Trophoblast cell (in vitro differentiated cells and primary cell): ENCODE data around the gene SCGB1A1.
"Not testable (repeated sequence)": the region's sequence is repeated elsewhere in the genome, so short reads cannot be mapped to it uniquely, and the experiment has no call there.

Source experiments
- DNase-seq, 2 donors: peaks; one replicate each; pipeline ENCODE4 v3.0.0-alpha.2; 2016
- H2AFZ ChIP-seq: 2 replicates; pipeline ENCODE4 v1.6.1; 2013; ENCODE audit warnings: low read length, moderate library complexity, mild to moderate bottlenecking; ENCODE audit not compliant: insufficient read depth, poor library complexity
- H2AK5ac ChIP-seq: 2 replicates; pipeline ENCODE4 v1.6.1; 2013; ENCODE audit warnings: mild to moderate bottlenecking, low read length
- H2BK120ac ChIP-seq: 2 replicates; pipeline ENCODE4 v1.6.1; 2013; ENCODE audit warnings: low read length, mild to moderate bottlenecking, moderate library complexity; ENCODE audit not compliant: insufficient read depth, poor library complexity
- H2BK12ac ChIP-seq: 2 replicates; pipeline ENCODE4 v1.6.1; 2013; ENCODE audit warnings: mild to moderate bottlenecking, low read length, moderate library complexity
- H2BK5ac ChIP-seq: 2 replicates; pipeline ENCODE4 v1.6.1; 2013; ENCODE audit warnings: low read length, low read depth, moderate library complexity, mild to moderate bottlenecking; ENCODE audit not compliant: poor library complexity
- H3K14ac ChIP-seq: 2 replicates; pipeline ENCODE4 v1.6.1; 2013; ENCODE audit warnings: mild to moderate bottlenecking, low read length
- H3K18ac ChIP-seq: 2 replicates; pipeline ENCODE4 v1.6.1; 2013; ENCODE audit warnings: mild to moderate bottlenecking, low read length
- H3K23ac ChIP-seq: 2 replicates; pipeline ENCODE4 v1.6.1; 2013; ENCODE audit warnings: low read length
- H3K27ac ChIP-seq: 2 replicates; pipeline ENCODE4 v1.5.1; 2013; ENCODE audit warnings: low read depth, mild to moderate bottlenecking, inconsistent platforms, low read length, moderate library complexity
- H3K27me3 ChIP-seq: 2 replicates; pipeline ENCODE4 v1.6.1; 2013; ENCODE audit warnings: inconsistent platforms, mild to moderate bottlenecking, low read length, moderate library complexity; ENCODE audit not compliant: insufficient read depth
- H3K36me3 ChIP-seq, 2 experiments: 1 replicate in 1 of 2; 2 replicates in 1 of 2; pipeline ENCODE4 v1.6.1; 2013; ENCODE audit warnings: low read length in 2 of 2, mild to moderate bottlenecking in 2 of 2, moderate library complexity in 1 of 2; ENCODE audit not compliant: insufficient read depth in 2 of 2, control insufficient read depth in 1 of 2
- H3K4ac ChIP-seq: 2 replicates; pipeline ENCODE4 v1.6.1; 2013; ENCODE audit warnings: low read depth, mild to moderate bottlenecking, low read length, moderate library complexity
- H3K4me1 ChIP-seq, 2 experiments: 1 replicate in 1 of 2; 2 replicates in 1 of 2; pipeline ENCODE4 v1.6.1; 2013; ENCODE audit warnings: low read length in 2 of 2, mild to moderate bottlenecking in 2 of 2, moderate library complexity in 1 of 2; ENCODE audit not compliant: insufficient read depth in 2 of 2, control insufficient read depth in 1 of 2
- H3K4me2 ChIP-seq: 2 replicates; pipeline ENCODE4 v1.6.1; 2013; ENCODE audit warnings: inconsistent platforms, mild to moderate bottlenecking, low read length, moderate library complexity
- H3K4me3 ChIP-seq: 2 replicates; pipeline ENCODE4 v1.5.1; 2013; ENCODE audit warnings: mild to moderate bottlenecking, low read depth, low read length, inconsistent platforms
- H3K79me1 ChIP-seq: one replicate; pipeline ENCODE4 v1.6.1; 2013; ENCODE audit warnings: low read length
- H3K79me2 ChIP-seq: 2 replicates; pipeline ENCODE4 v1.6.1; 2013; ENCODE audit warnings: low read length, mild to moderate bottlenecking; ENCODE audit not compliant: control insufficient read depth, insufficient read depth, poor library complexity
- H3K9ac ChIP-seq: 2 replicates; pipeline ENCODE4 v1.6.1; 2013; ENCODE audit warnings: mild to moderate bottlenecking, low read length
- H3K9me3 ChIP-seq: 2 replicates; pipeline ENCODE4 v1.6.1; 2013; ENCODE audit warnings: low read depth, mild to moderate bottlenecking, control low read depth, inconsistent platforms, low read length; ENCODE audit not compliant: insufficient read depth
- H4K12ac ChIP-seq: 2 replicates; pipeline ENCODE4 v1.6.1; 2013; ENCODE audit warnings: low read depth, mild to moderate bottlenecking, low read length, moderate library complexity
- H4K8ac ChIP-seq: 2 replicates; pipeline ENCODE4 v1.6.1; 2013; ENCODE audit warnings: low read depth, mild to moderate bottlenecking, low read length, moderate library complexity
- H4K91ac ChIP-seq: one replicate; pipeline ENCODE4 v1.6.1; 2013; ENCODE audit warnings: low read depth, mild to moderate bottlenecking, low read length, moderate library complexity
- WGBS: extraction: QIAGEN DNeasy Blood & Tissue Kit; methylation state at CpG from one replicate; pipeline ENCODE4 v1.1.7; 2013; ENCODE audit warnings: missing lambda C conversion rate; ENCODE audit not compliant: insufficient read length, insufficient coverage; ENCODE audit errors: extremely low coverage; 5-methylcytosine and 5-hydroxymethylcytosine counted together

The SCGB1A1 gene

GRCh38 chr11:62374801-62375200, 44.0 kb upstream of the SCGB1A1 start:
- Histone ChIP-seq H3K4me2 (no peak overlapping the region), H4K91ac (no peak overlapping the region), H3K9ac (no peak overlapping the region), H2BK120ac (no peak overlapping the region), H2AFZ (no peak overlapping the region), H2AK5ac (no peak overlapping the region), H4K12ac (no peak overlapping the region), H3K4ac (no peak overlapping the region), H3K4me3 (no peak overlapping the region), H3K14ac (no peak overlapping the region), H3K27me3 (no peaks in the 10 kb centered on the region), H4K8ac (no peak overlapping the region), H2BK12ac (no peak overlapping the region), H3K27ac (no peak overlapping the region), H3K23ac (no peak overlapping the region), H3K79me2 (no peaks in the 10 kb centered on the region), H3K79me1 (no peaks in the 10 kb centered on the region), H3K18ac (no peak overlapping the region), H3K36me3 (no peaks in the 10 kb centered on the region), H3K9me3 (no peaks in the 10 kb centered on the region), H2BK5ac (no peak overlapping the region), H3K4me1 (no peaks in the 10 kb centered on the region)
- no peak for DNase-seq
- no CpG with 5 or more reads among the region's 9 CpGs for WGBS

- H4K91ac ChIP-seq, H3K27ac ChIP-seq, H3K9me3 ChIP-seq, H2AK5ac ChIP-seq, H3K4me3 ChIP-seq, H3K18ac ChIP-seq, H2AFZ ChIP-seq, H3K79me1 ChIP-seq, H3K14ac ChIP-seq, H3K36me3 ChIP-seq, H2BK12ac ChIP-seq, H3K4me1 ChIP-seq, H2BK5ac ChIP-seq, H3K23ac ChIP-seq, H3K4ac ChIP-seq, H3K9ac ChIP-seq, H3K79me2 ChIP-seq, H2BK120ac ChIP-seq, H4K8ac ChIP-seq, H3K27me3 ChIP-seq, H3K4me2 ChIP-seq, H4K12ac ChIP-seq: not testable (repeated sequence)
- peak; percentile 15 to 87 for DNase-seq
- WGBS: no CpG with 5 or more reads among the region's 9 CpGs
These were observed 40.3 kb upstream of the SCGB1A1 start for GRCh38 chr11:62378459-62379063.

- H3K9ac ChIP-seq, H2BK5ac ChIP-seq, H3K9me3 ChIP-seq, H3K79me1 ChIP-seq, H3K27ac ChIP-seq, H3K36me3 ChIP-seq, DNase-seq, H3K23ac ChIP-seq, H3K27me3 ChIP-seq, H2AK5ac ChIP-seq, H3K4me1 ChIP-seq, H3K14ac ChIP-seq, H2AFZ ChIP-seq, H3K4ac ChIP-seq, H4K8ac ChIP-seq, H4K91ac ChIP-seq, H2BK120ac ChIP-seq, H3K18ac ChIP-seq, H3K79me2 ChIP-seq, H2BK12ac ChIP-seq, H4K12ac ChIP-seq, H3K4me3 ChIP-seq, H3K4me2 ChIP-seq: not testable (repeated sequence)
- no CpG with 5 or more reads among the region's 2 CpGs for WGBS
These were observed 39.2 kb upstream of the SCGB1A1 start for GRCh38 chr11:62379586-62379985.

GRCh38 chr11:62380821-62381245, 38.0 kb upstream of the SCGB1A1 start:
- not testable (repeated sequence) for H3K4me3 ChIP-seq, H4K12ac ChIP-seq, H3K4ac ChIP-seq, H2AFZ ChIP-seq, H3K79me2 ChIP-seq, H3K14ac ChIP-seq, H3K4me1 ChIP-seq, H4K8ac ChIP-seq, H3K18ac ChIP-seq, H3K27ac ChIP-seq, H3K79me1 ChIP-seq, H3K23ac ChIP-seq, H3K27me3 ChIP-seq, H4K91ac ChIP-seq, H3K36me3 ChIP-seq, H2AK5ac ChIP-seq, H2BK5ac ChIP-seq, H2BK12ac ChIP-seq, H3K4me2 ChIP-seq, H3K9ac ChIP-seq, H3K9me3 ChIP-seq, H2BK120ac ChIP-seq
- peak; percentile 38 to 92 for DNase-seq
- no CpG with 5 or more reads among the region's 12 CpGs for WGBS
